Testis (tissue), 2 donors: ENCODE results near the gene MAMDC2.

Experiments
- CTCF ChIP-seq, 3 experiments: fragments of 450-650 bp in 2 of 3; fragments of 200-600 bp in 1 of 3; sonication (generic) in 1 of 3; IDR thresholded peaks; one replicate each; pipeline ENCODE4 v1.5.1; 2016 to 2019; ENCODE audit warnings: antibody characterized with exemption in 3 of 3, mild to moderate bottlenecking in 2 of 3, moderate library complexity in 1 of 3
- POLR2A ChIP-seq: fragments of 450-650 bp; IDR thresholded peaks from one replicate; pipeline ENCODE4 v1.6.1; 2017; ENCODE audit warnings: antibody characterized with exemption, mild to moderate bottlenecking, moderate library complexity

- TF ChIP-seq POLR2A, result no peak
- TF ChIP-seq CTCF (IDR thresholded peaks at IDR 0.05), result no peak
Measured at GRCh38 chr9:70015099-70015498, 28.5 kb upstream of the MAMDC2 start.
